GM19455 (cell line): ENCODE results near the gene MSLN.

Source experiments
- ATAC-seq: cut with Tn5 transposase; IDR thresholded peaks from one replicate; pipeline ENCODE4 v1.9.1; 2021; ENCODE audit not compliant: unreplicated experiment

MSLN gene

DNA sequence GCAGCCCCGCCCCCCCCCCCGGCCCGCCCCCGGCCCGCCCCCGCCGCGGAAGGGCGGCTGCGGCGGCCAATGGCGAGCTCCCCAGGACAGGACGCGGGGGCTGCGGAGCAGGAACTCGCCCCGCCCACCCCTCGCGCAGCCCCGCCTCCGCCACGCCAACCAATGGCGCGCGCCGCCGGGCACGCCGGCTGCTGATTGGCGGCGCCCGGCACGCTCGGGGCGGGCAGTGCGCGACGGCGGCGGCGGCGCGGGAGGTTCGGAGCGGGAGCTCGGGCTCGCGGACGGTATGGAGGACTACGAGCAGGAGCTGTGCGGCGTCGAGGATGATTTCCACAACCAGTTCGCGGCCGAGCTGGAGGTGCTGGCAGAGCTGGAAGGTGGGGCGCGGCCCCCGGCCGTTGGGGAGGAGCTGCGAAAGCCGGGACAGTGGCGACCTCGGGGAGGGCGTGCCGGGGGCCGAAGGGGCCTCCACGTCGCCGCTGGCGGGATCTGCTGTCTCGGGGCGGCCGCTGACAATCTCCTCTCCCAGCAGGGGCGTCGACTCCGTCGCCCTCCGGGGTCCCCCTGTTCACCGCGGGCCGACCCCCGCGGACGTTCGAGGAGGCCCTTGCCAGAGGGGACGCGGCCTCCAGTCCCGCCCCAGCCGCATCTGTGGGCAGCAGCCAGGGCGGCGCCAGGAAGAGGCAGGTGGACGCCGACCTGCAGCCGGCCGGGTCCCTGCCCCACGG, 28.0 kb downstream of the MSLN start, which contains the start of gene CHTF18:
CHTF18 (plus strand) TSS at position 222 of the 728 bp plus-strand sequence; CDS start at position 287, 65 bp downstream.
- ATAC-seq: peak; percentile 66

GRCh38 chr16:789191-789850, 28.8 kb downstream of the MSLN start:
- ATAC-seq: no peak

GRCh38 chr16:790086-790485, 29.6 kb downstream of the MSLN start:
- no peak for ATAC-seq

GRCh38 chr16:791131-791530, 30.6 kb downstream of the MSLN start:
- no peak for ATAC-seq

GRCh38 chr16:792221-792995, 31.9 kb downstream of the MSLN start:
- no peak for ATAC-seq

DNA sequence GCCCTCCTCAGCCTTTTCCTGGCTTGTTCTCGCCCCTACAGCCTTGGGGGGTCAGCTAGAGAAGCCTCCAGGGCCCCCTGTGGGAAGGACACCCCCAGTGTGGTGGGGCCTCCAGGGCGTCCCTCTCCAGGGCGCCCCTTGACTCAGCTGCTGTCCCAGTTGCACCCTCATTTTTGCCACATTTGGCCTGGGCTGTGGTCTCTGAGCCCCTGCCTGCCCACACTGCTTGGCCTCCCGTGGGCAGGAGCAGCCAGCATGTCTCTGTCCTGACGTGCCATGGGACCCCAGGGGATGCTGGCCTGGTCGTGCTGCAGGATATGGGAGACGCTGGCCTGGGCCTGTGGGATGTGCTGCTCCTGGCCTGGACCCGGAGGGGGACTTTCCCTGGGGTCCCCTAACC, 32.9 kb downstream of the MSLN start:
- no peak for ATAC-seq

- no peak for ATAC-seq
These were observed 33.7 kb downstream of the MSLN start for GRCh38 chr16:794091-794822.

DNA sequence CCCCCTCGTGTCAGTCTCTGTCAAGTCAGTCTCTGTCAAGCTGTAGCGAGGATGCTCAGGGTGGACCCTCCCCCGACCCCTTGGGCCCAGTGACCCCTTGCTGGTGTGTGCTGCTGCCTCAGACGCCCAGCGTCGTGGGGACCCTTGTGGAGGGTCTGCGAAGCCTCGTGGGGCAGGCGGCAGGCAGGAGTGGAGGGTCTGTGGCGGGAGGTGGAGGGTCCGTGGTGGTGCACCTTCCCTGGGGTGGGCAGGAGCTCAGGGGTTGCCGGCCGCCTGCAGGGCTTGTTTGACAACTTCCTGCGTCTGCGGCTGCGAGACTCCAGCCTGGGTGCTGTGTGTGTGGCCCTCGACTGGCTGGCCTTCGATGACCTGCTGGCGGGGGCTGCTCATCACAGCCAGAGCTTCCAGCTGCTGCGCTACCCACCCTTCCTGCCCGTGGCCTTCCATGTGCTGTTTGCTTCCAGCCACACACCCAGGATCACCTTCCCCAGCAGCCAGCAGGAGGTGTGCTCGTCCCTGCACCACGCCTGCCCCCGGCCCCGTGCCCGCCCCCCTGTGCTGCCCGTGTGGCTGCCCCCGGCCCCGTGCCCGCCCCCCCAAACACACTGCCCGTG, 34.4 kb downstream of the MSLN start:
- no peak for ATAC-seq

GRCh38 chr16:795580-796229, 35.2 kb downstream of the MSLN start:
- ATAC-seq: no peak

DNA sequence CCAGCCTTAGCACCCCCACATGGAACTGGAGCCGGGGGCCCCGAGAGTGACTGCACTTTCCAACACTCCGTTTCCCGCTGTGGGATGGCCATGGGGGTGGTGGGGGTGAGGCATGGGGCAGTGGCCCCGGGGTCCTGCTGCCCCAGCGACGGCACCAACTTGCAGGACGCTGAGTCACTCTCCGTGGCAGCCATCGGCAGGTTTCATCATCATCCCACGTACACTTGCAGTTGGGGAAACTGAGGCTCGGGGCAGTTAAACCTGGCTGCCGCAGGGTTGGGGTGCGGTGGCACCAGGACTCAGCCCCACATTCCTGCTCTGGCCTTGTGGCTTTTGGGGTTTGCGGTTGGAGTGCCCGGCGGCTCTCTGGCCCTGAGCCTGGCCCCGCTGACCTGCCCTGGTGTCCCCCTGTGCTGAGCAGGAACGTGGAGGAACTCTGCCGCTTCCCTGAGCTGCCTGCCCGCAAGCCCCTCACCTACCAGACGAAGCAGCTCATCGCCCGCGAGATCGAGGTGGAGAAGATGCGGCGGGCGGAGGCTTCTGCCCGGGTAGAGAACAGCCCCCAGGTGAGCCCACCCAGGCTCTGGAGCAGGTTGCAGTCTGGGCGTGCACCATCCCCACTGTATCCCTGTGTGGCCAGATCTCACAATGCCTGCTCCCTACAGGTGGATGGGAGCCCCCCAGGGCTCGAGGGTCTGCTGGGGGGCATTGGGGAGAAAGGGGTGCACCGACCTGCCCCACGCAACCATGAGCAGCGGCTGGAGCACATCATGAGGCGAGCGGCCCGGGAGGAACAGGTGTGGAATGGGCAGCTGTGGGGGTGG, 36.0 kb downstream of the MSLN start:
- ATAC-seq: no peak

GRCh38 chr16:797120-797420, 36.5 kb downstream of the MSLN start:
- no peak for ATAC-seq

GRCh38 chr16:797686-798085, 37.2 kb downstream of the MSLN start:
- no peak for ATAC-seq

DNA sequence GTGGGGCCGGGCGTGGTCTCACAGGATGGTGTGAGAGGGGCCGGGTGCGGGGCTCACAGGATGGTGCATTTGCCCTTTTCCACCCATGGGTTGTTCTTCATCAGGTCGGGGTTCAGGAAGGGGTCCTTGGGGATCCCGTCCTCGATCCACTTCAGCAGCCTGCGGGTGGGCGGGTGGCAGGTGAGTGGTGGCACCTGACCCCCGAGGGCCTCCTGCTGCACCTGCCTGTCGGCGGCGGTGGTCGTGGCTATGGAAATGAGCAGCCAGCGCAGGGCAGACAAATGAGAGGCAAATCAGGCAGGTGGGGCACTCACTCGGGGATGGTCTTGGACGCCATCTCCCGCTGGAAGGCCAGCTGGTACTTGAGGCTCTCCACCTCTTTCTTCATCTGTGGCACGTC, 38.1 kb downstream of the MSLN start:
- ATAC-seq: no peak

DNA sequence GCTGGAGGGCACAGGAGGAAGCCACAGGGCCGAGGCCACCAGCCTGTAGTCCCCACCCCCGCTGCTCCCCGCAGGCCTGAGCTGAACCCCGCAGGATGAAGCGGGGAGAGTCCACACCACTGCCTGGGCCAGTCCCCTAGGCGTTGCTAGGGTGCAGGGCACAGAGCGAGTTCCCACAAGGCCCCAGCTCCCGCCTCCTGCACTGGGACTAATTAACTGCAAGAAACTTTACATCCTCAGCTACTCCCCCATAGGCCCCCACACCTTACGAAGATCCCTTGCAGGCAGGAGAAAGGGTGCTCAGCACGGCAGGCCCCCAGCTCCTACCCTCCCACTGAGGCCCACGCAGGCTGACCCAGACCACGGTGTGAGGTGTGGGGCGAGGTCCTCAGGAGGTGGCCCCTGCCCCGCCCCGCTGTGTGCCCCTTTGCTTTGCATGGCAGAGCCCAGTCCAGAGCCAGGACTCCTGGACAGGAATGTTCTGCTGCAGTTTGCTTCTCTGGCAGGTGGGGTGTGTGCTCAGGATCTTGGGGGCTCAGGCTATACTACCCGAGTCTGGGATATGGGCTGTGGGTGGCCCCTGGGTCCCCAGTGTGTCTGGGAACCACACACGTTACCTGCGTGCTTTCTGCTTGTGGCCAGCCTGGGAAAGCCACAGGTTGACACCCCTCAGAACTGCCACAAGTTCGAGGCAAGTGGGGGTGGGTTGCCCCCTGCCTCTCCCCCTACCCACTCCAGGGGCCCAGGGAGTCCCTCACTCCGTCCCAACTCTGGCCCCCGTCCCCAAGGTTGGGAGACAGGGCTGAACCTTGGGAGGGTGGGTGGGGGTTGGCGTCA, 38.8 kb downstream of the MSLN start:
- ATAC-seq: no peak

DNA sequence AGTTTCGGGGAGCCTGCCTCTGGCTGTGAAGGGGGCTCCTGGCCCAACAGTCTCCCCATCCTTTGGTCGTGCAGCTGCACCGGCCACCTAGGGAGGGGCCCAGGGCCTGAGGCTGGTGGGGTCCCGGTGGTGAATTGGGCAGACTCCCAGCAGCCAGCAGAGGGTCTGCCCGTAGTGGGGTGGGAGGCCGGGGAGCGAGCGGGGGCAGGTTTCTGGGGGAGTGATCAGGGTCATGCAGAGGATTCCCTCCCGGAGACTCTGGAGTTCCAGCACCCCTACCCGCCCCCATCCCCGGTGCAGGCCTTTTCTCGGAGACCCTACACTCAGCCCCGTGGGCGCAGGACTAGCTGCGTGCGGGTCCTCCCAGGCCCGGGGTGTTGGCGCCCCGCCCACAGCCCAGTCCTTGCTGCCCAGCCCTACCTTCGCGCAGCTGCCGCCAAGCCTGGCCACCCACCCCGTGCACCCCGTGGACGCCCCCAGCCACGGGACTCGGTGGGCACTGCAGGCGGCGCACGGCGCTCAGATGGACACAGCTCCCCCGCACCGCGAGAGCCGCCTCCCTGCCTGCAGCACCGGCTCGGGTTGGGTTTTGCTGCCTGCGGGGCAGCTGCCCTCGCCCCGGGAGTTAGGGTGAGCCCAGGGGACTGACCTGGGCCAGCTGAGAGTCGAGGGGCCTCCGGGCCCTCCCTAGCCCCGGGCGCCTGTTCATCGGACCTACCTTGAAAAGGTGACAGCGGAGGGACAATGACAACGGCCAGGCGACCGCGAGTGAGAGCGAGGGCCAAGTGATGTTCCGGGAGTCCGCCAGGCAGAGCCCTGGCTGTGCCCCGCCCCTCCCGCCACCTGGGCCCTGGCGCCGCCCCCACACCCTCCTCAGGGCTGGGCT, 39.7 kb downstream of the MSLN start, which contains the start of gene GNG13:
GNG13 (minus strand) TSS at position 787 of the 886 bp plus-strand sequence. CDS start 1,657 bp downstream, outside the sequence.
- ATAC-seq: no peak

- no peak for ATAC-seq
These were observed 40.4 kb downstream of the MSLN start for GRCh38 chr16:800834-801511.
